Activated T-cell treated with anti-CD3 and anti-CD28 coated beads for 4 hours (primary cell): ENCODE data around the gene PPP1R37.

Source experiments
- DNase-seq: peaks from one replicate; pipeline ENCODE4 v3.0.0-alpha.2; 2020

PPP1R37 gene

DNA sequence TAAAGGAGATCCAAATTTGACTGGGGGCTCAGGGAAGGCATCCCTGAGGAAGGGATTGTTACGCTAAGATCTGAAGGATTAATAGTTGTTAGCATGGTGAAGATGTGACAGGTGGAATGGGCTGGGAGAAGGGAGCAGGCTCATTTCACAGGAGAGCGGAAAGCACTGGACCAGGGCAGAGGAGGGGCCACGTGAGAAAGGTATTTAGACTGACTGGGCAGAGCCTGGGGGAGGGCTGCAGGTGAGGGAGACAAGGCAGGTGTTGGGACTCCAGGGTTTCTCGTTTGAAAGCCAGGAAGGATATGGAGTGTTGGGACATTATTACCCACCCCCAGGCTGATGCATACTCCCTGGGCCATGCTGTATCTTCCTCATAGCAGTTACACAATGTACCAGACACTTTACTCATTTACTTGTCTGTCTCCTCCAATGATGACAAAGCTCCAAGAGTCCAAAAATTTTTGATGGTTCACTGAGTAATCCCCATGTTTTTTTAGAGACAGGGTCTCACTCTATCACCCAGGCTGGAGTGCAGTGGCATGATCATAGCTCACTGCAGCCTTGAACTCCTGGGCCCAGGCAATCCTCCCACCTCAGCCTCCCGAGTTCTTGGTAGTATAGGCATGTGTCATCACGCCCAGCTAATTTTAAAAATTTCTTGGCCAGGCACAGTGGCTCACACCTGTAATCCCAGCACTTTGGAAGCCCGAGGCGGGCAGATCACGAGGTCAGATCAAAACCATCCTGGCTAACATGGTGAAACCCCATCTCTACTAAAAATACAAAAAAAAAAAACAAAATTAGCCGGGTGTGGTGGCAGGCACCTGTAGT lies 82.8 kb downstream of the PPP1R37 start:
- no peak for DNase-seq

DNA sequence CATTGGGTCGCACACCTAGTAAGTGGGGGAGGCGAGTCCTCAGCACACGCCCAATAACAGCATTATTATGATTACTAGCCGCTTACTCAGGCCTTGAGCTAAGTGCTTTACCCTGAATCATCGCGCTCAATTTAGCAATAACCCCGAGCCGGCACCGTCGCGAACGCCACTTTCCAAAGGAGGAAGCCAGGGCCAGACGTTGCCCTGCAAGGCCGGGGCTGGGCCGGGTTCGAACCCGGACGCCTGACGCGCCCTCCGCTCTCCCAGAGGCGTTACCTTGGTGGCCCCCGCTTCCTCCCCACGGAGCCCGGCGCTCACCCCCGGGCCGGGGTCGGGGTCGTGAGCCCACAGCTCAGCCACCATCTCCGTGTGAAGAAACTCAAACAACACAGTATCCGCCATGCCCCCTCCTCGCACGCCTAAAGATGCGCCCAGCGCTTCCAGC lies 84.9 kb downstream of the PPP1R37 start, which contains the start of gene TRAPPC6A:
Gene TRAPPC6A, minus strand, starts transcription at position 421 of the 445 bp plus-strand sequence. Its CDS starts 19 bp downstream, at position 402.
- no peak for DNase-seq

DNA sequence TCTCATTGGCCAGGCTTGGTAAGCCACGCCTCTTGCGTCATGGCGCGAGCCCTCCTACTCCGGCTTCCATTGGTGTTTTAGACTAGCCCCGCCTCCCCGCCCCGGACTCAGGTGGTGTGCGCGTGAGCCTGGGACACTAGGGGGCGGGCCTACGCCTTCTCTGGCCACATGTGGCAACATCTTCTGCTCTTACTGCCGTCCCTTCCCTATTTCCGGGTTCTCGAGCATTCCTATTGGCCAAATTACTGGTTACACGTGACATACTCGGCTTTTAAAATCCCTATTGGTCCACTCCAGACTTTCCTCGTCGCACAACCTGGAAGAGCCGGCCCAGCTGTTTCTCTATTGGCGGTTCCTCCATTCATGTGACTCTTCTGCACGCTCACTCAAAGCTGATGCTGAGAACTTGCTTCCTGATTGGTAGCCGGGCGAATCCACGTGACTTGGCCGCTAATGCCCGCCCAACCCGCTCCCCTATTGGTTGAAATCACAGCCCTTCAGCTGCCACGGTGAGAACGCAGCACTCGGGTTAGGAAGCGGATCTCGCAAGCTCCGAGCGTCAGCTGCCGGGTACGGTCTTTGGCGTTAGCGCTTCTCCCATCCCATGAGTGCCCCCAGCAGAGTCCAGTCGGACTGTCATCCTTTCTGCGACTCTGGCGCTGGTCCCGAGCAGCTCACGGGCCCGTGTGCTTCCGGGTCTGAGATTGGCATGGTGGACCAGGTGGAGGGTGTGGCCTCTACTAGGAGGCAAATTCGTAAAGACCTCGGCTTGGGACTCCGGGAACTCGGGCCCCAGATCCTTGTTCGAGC lies 85.5 kb downstream of the PPP1R37 start, which contains the start of gene BLOC1S3:
Gene BLOC1S3, plus strand, starts transcription at position 523 of the 810 bp plus-strand sequence. CDS start 513 bp downstream, outside the sequence.
- DNase-seq: peak; percentile 99

DNA sequence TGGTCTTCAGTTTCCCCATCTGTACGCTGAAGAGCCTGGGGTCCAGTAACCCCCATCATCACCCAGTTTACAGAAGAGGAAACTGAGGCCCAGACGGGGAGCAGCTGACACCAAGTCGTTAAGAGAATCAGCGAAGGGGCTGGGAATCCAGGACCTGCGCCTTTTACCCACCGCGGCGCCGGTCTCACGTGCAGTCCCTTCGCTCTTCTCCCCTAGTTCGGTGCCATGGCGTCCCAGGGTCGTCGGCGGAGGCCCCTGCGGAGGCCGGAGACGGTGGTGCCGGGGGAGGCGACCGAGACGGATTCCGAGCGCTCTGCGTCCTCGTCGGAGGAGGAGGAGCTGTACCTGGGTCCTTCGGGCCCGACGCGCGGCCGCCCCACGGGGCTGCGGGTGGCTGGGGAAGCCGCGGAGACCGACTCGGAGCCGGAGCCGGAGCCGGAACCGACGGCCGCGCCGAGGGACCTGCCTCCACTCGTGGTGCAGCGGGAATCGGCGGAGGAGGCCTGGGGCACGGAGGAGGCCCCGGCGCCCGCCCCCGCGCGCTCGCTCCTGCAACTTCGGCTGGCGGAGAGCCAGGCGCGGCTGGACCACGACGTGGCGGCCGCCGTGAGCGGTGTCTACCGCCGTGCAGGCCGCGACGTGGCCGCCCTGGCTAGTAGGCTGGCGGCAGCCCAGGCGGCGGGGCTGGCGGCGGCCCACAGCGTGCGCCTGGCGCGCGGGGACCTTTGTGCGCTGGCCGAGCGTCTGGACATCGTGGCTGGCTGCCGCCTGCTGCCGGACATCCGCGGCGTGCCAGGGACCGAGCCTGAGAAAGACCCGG lies 86.3 kb downstream of the PPP1R37 start:
- no peak for DNase-seq

DNA sequence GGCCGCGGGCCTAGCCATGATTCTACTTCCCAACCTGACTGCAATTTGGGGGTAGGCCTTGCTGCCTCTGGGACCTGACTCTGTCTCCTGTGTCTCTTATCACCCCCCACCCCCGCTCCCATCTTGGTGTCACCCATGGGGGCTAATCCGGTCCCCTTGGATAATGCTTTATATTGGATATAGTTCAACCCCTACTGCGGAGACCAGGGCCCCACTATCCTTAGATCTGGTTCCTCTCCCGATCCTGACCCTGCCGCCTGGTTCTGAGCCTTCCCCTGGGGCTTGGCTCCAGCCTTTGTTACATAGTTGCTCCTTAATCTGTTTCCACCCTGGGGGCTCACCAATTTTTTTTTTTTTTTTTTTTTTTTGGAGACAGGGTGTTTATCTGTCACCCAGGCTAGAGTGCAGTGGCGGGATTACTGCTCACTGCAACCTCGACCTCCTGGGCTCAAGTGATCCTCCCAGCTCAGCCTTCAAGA lies 87.0 kb downstream of the PPP1R37 start:
- no peak for DNase-seq

DNA sequence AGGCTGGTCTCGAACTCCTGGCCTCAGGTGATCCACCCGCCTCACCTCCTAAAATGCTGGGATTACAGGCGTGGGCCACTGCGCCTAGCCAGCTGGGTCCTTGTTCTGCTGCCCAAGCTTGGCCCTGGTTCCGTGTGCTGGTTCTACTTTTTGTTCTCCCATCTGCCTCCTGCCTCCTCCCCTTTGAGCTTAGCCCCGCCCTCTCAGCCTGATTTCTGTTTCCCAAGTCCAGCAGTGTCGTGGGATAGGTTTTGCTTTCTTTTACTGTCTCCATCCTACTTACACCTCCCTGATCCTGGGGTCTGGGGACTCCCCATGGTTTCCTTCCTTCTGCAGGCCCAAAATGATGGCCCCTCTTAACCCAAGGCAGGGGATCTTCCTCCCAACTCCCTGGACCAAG lies 88.0 kb downstream of the PPP1R37 start:
- no peak for DNase-seq

DNA sequence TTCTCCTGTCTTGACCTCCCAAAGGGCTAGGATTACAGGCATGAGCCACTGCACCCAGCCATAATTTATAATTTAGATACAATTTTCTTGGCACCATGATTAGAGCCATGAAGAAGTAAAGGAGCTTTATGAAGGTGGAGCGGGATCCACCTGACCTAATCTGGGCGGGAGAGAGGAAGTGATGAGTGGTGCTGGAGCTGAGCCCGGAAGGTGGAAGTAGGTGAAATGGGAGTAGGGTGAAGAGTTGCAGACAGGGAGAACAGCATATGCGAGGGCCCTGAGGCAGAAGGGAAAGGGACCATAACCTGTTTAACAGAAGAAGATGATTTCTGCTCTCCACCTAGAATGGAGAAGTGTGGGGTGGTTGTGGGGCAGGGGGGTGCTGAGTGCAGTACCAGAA lies 89.8 kb downstream of the PPP1R37 start:
- no peak for DNase-seq

DNA sequence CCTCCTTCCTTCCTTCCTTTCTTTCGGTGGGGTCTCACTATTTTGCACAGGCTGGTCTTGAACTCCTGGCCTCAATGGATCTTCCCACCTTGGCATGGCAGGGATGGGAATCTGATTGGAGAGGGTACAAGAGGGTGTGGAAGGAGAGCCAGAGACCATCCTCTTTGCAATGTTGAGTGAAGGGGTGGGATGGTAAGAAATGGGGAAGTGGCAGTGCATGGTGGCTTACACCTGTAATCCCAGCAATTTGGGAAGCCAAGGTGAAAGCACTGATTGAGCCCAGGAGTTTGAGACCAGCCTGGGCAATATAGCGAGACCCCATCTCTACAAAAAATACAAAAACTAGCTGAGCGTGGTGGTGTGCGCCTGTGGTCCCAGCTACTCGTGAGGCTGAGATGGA lies 91.1 kb downstream of the PPP1R37 start:
- no peak for DNase-seq

DNA sequence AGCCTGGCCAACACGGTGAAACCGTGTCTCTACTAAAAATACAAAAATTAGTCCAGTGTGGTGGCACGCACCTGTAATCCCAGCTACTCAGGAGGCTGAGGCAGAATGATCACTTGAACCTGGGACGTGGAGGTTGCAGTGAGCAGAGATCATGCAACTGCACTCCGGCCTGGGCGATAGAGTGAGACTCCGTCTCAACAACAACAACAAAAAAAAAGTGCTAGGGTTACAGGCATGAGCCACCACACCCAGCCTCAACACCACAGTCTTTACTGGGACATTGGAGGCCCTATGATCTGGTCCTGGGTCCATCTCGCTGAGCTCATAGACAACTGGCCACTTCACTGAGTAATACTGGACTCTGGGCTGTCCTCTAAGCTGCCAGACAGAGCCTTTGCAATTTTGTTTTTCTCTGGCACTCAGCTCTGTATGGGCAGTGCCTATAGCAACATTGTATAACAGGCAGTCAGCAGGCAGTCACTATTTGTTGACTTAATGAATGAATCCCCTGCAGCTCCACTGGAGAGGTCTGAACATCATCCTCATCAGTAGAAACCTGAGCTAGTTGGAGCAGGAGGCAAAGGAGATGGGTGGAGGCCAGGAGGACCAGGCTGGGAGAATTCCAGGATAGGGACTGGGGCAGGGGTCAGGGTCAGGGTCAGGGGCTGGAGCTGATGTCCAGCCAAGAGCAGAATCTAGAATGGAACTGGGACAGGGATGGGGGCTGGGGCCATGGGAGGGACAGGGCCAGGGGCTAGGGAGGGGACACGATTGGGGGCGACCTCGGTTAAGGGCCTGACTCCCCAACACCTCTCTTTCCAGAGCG lies 93.7 kb downstream of the PPP1R37 start:
- no peak for DNase-seq

DNA sequence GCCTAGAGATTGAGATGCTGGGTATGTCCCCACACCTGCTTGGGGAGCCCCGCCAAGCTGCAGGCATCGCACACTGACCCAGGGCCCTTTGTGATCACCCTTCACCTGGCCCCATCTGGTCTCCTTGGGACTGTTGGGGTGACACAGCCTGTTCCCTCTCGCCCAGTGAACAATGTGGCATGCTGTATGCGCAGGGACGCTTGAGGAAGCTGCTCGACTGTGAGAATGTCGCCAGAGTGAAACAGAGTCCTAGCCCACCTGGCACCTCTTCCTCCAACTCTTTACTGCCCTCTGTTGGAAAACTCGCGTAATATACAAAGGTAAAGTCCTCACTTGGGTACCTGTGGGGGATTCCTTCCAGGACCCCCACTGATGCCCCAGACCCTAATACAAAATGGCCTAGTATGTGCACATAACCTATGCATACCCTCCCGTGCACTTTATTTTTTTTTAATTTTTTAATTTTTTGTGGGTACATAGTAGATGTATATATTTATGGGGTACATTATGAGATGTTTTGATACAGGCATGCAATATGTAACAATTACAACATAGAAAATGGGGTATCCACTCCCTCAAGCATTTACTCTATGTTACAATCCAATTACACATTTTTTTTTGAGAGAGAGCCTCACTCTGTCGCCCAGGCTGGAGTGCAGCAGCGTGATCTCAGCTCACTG lies 94.6 kb downstream of the PPP1R37 start:
- DNase-seq: no peak

DNA sequence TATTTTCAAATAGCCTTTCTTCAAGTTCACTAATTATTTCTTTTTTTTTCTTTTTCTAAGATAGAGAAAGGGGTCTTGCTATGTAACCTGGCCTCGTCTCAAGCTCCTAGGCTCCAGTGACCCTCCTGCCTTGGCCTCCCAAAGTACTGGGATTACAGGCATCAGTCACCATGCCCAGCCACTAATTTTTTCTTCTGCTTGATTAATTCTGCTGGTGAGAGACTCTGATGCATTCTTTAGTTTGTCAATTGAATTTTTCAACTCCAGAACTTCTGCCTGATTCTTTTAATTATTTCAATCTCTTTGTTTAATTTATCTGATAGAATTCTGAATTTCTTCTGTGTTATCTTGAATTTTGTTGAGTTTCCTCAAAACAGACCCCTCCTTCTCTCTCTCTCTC lies 97.0 kb downstream of the PPP1R37 start:
- no peak for DNase-seq

DNA sequence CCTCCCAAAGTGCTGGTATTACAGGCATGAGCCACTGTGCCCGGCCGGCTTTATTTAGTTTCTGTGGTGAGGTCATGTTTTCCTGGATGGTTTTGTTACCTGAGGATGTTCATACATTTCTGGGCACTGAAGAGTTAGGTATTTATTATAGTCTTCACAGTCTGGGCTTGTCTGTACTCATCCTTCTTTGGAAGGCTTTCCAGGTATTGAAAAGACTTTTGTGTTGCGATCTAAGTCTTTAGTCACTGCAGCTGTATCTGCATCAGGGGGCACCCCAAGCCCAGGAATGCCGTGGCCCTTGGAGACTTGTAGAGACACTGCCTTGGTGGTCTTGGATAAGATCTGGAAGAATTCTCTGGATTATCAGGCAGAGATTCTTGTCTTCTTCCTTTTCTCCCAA lies 98.4 kb downstream of the PPP1R37 start:
- no peak for DNase-seq

DNA sequence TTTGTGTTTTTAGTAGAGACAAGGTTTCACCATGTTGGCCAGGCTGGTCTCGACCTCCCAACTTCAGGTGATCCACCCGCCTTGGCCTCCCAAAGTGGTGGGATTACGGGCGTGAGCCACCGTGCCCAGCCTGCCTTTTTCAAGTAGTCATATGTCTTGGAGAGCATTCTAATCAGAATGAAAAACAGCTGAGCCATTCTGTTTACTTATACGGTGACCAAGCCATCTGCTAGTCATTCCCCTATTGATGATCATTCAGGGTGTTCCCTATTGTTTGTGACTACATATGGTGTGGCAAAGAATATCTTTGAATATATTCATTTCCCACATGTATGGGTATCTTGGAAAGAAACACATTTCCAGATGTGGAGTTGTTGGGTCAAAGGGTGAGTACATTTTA lies 102.8 kb downstream of the PPP1R37 start:
- no peak for DNase-seq
